ENCODE measurements around the gene RNF225. TPM values are rescaled to one million over a fixed set of nuclear protein-coding genes. Genes with fewer than 3 reads are reported as not detected.

Gene RNF225
- total RNA-seq, 2 donors from 2014 or later: 0.58 to 1.5 TPM

DNA sequence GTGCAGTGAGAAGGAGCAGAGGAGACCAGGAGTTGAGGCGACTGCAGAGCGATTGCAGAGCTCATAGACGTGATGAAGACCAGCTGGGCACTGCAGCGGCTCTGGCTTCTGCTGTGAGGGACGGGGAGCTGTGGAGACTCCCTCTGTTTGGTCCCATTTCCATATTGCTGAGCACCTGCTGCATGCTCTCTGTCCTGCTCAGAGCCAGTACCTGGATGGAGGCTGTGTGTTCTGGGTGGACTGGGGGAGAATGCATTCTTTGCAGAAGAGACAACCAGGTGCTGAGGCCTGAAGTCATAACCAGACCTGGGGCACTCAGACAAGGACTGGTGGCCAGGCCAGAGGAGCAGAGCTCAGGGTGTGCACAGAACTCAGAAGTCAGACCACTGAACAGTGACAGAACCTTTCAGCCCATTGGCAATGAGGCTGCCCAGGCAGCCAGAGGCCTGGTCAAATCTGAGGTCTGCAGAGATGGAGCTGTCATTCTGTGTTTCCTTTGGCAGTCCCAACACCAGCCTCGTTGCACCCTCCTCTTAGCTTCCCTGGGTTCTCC, 40.9 kb upstream of the RNF225 start:
- no peak for DNase-seq
- H3K4me1 Mint-ChIP-seq (ENCODE audit: low read depth): peaks cover 4% of the 10 kb centered on the region
- no peaks in the 10 kb centered on the region for H3K27me3 Mint-ChIP-seq (ENCODE audit: low read depth)
- H3K27ac Mint-ChIP-seq: no peak overlapping the region
- H3K4me3 Mint-ChIP-seq: no peak overlapping the region
- peaks cover 1 to 2% of the 10 kb centered on the region in 2 donors for H3K36me3 Mint-ChIP-seq (ENCODE audit: insufficient read depth in 2 of 2)
- ATAC-seq (replicated peaks in 1 of 2): no peak
- no peaks in the 10 kb centered on the region for H3K9me3 Mint-ChIP-seq

- DNase-seq: no peak
- H3K27me3 Mint-ChIP-seq (ENCODE audit: low read depth): no peaks in the 10 kb centered on the region
- no peak overlapping the region for H3K27ac Mint-ChIP-seq
- no peaks in the 10 kb centered on the region for H3K36me3 Mint-ChIP-seq (ENCODE audit: insufficient read depth in 2 of 2)
- no peaks in the 10 kb centered on the region for H3K4me1 Mint-ChIP-seq (ENCODE audit: low read depth)
- no peaks in the 10 kb centered on the region for H3K9me3 Mint-ChIP-seq
- no peak for ATAC-seq (replicated peaks in 1 of 2)
- H3K4me3 Mint-ChIP-seq: peak overlapping the region in 1 of 2 donors; percentile 37
Measured at GRCh38 chr19:58355215-58355796, 40.1 kb upstream of the RNF225 start.

DNA sequence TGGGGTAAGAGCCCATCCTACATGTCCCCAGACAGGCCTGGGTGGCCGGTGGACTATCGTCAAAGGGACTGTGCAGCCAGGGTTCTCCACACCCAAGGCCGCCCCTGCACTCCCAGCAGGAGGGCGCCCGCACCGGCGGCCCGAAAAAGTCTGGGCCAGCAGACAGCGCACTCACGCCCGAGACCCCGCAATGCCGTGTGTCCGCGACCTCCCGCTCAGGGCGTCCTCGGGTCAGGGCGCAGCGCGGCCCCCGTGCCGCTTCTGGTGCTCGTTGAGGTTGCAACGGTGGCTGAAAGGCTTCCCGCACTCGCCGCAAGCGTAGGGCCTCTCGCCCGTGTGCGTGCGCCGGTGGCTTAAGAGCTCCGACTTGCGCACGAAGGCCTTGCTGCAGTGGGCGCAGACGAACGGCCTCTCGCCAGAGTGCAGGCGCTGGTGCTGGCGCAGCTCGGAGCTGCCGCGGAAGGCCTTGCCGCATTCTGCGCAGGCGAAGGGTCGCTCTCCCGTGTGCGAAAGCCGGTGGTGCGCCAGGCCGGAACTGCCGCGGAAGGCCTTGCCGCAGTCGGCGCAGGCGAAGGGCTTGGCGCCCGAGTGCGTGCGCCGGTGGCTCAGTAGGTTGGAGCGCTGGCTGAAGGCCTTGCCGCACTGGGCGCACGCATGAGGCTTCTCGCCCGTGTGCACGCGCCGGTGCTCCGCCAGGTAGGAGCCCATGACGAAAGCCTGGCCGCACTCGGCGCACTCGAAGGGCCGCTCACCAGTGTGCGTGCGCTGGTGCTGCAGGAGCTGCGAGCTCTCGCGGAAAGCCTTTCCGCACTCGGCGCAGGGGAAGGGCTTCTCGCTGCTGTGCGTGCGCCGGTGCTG, 39.3 kb upstream of the RNF225 start:
- Mint-ChIP-seq H3K4me1 (ENCODE audit: low read depth) (peaks cover 3% of the 10 kb centered on the region), H3K36me3 (ENCODE audit: insufficient read depth in 2 of 2) (no peaks in the 10 kb centered on the region), H3K4me3 (peak overlapping the region; percentile 63 to 64), H3K27me3 (ENCODE audit: low read depth) (no peaks in the 10 kb centered on the region), H3K9me3 (no peaks in the 10 kb centered on the region), H3K27ac (no peak overlapping the region)
- ATAC-seq (replicated peaks in 1 of 2) (peak; percentile 63 to 71), DNase-seq (peak; percentile 38 to 42)

- Mint-ChIP-seq H3K27me3 (ENCODE audit: low read depth) (no peaks in the 10 kb centered on the region), H3K9me3 (no peaks in the 10 kb centered on the region)
- no peak for DNase-seq
Measured at GRCh38 chr19:58356766-58357480, 38.5 kb upstream of the RNF225 start.

GRCh38 chr19:58357481-58358145, 37.8 kb upstream of the RNF225 start:
- Mint-ChIP-seq H3K27ac (no peak overlapping the region), H3K4me1 (ENCODE audit: low read depth) (peaks cover 14% of the 10 kb centered on the region), H3K27me3 (ENCODE audit: low read depth) (no peaks in the 10 kb centered on the region), H3K36me3 (ENCODE audit: insufficient read depth in 2 of 2) (peaks cover 0 to 1% of the 10 kb centered on the region in 2 donors), H3K4me3 (peak overlapping the region in 1 of 2 donors; percentile 37), H3K9me3 (no peaks in the 10 kb centered on the region)
- ATAC-seq (replicated peaks in 1 of 2) (no peak), DNase-seq (no peak)

More at GRCh38 chr19:58356766-58357480, 38.5 kb upstream of the RNF225 start:
- Mint-ChIP-seq H3K4me3 (peak overlapping the region; percentile 63 to 64), H3K4me1 (ENCODE audit: low read depth) (peaks cover 11% of the 10 kb centered on the region), H3K27ac (no peak overlapping the region), H3K36me3 (ENCODE audit: insufficient read depth in 2 of 2) (no peaks in the 10 kb centered on the region)
- ATAC-seq (replicated peaks in 1 of 2): no peak

- Mint-ChIP-seq H3K4me3 (peak overlapping the region; percentile 92 to 99), H3K4me1 (ENCODE audit: low read depth) (peaks cover 19% of the 10 kb centered on the region), H3K27ac (peak overlapping the region; percentile 91), H3K9me3 (no peaks in the 10 kb centered on the region), H3K36me3 (ENCODE audit: insufficient read depth in 2 of 2) (peaks cover 0 to 1% of the 10 kb centered on the region in 2 donors), H3K27me3 (ENCODE audit: low read depth) (no peaks in the 10 kb centered on the region)
- DNase-seq: peak; percentile 65 to 73
- peak; percentile 26 to 41 for ATAC-seq (replicated peaks in 1 of 2)
Measured at GRCh38 chr19:58361900-58362271, 33.6 kb upstream of the RNF225 start.

DNA sequence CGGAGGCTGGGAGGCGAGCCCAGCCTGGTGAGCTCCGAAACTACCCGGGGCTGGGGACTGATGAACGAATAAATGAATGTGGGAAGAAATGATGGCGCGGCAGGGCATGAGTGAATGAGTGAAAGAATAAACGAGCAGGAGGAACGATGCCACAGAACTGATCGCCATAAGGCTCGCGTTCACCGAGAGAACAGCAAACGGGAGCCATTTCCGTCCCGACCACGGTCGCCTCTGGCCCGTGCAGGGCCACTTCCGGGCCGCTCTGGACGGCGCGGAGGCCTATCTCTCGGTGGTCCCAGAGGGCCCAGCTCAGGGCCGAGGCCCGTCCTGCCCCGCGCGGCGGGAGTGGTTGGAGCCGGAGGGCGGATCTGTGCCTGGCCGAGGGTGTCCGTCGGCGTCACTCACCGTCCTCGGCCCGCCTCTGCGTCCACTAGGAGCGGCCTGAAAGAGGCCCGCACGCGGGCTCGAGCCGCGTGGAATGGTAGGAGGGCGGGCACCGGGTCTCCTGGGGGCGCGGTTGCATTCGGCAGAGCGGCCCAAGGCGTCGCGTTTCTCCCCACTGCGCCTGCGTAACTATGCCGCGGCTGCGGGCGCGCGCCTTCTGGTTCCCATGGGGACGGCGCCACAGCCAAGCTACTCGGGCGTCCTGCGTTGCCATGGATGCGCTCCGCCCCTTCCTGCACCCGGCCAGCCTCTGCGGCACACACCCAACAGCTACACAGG, 33.0 kb upstream of the RNF225 start, which contains the start of gene ZNF497:
TSS of gene ZNF497 (minus strand) at position 480 of the 723 bp plus-strand sequence. CDS start 5,116 bp downstream, outside the sequence.
- DNase-seq (peak; percentile 97 to 98), ATAC-seq (replicated peaks in 1 of 2) (peak; percentile 92 to 94)
- H3K27me3 Mint-ChIP-seq (ENCODE audit: low read depth): no peaks in the 10 kb centered on the region
- peak within 1 kb of the TSS; percentile 97 for H3K27ac Mint-ChIP-seq
- H3K36me3 Mint-ChIP-seq (ENCODE audit: insufficient read depth in 2 of 2): peaks cover 0 to 1% of the 10 kb centered on the region in 2 donors
- H3K9me3 Mint-ChIP-seq: no peaks in the 10 kb centered on the region
- peaks cover 19% of the 10 kb centered on the region for H3K4me1 Mint-ChIP-seq (ENCODE audit: low read depth)
- H3K4me3 Mint-ChIP-seq: peak within 1 kb of the TSS; percentile 92 to 99

DNA sequence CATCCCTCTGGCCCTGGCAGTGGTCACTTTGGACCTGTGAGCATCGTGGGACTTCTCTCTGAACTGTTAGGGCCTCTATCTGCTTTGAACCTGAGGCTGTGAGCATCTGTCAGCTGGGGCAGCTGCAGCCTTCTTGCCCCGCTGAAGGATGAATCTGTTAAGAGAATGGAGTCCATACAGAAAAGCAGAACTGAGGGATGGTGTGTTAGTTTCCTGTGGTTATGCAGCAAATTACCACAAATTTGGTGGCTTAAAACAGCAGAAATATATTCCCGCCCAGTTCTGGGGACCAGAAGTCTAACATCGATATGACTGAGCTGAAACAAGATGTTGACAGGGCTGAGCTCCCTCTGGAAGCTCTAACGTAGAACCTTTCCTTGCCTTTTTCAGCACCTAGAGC, 31.3 kb upstream of the RNF225 start:
- no peak for DNase-seq
- H3K27ac Mint-ChIP-seq: no peak overlapping the region
- no peaks in the 10 kb centered on the region for H3K9me3 Mint-ChIP-seq
- H3K4me3 Mint-ChIP-seq: no peak overlapping the region
- H3K36me3 Mint-ChIP-seq (ENCODE audit: insufficient read depth in 2 of 2): peaks cover 0 to 1% of the 10 kb centered on the region in 2 donors
- H3K4me1 Mint-ChIP-seq (ENCODE audit: low read depth): peaks cover 19% of the 10 kb centered on the region
- ATAC-seq (replicated peaks in 1 of 2): no peak
- H3K27me3 Mint-ChIP-seq (ENCODE audit: low read depth): no peaks in the 10 kb centered on the region

- peaks cover 8% of the 10 kb centered on the region for H3K4me1 Mint-ChIP-seq (ENCODE audit: low read depth)
- no peak for DNase-seq
- no peaks in the 10 kb centered on the region for H3K27me3 Mint-ChIP-seq (ENCODE audit: low read depth)
- H3K4me3 Mint-ChIP-seq: no peak overlapping the region
- H3K36me3 Mint-ChIP-seq (ENCODE audit: insufficient read depth in 2 of 2): peaks cover 0 to 1% of the 10 kb centered on the region in 2 donors
- no peaks in the 10 kb centered on the region for H3K9me3 Mint-ChIP-seq
- no peak overlapping the region for H3K27ac Mint-ChIP-seq
- ATAC-seq (replicated peaks in 1 of 2): no peak
Measured at GRCh38 chr19:58366585-58367430, 28.6 kb upstream of the RNF225 start.

DNA sequence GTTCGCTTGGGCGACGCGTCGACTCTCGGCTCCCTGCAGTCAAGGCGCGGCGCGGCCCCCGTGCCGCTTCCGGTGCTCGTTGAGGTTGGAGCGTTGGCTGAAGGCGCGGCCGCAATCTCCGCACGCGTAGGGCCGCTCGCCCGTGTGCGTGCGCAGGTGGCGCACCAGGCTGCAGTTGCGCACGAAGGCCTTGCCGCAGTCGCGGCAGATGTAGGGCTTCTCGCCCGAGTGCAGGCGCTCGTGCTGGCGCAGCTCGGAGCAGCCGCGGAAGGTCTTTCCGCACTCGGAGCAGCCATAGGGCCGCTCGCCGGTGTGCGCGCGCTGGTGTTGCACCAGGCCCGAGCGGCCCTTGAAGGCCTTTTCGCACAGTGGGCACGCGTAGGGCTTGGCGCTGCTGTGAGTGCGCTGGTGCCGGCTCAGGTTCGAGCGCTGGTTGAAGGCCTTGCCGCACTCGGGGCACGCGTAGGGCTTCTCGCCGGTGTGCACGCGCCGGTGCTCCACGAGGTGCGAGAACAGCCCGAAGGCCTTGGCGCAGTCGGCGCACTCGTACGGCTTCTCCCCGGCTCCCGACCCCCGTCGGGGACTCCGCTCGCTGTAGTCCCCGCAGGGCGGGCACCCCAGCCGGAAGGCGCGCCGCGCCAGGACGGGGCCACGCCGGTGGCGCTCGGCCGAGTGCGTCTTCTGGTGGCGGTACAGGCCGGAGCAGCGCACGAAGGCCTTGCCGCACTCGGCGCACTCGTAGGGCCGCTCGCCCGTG, 27.6 kb upstream of the RNF225 start:
- no peak for ATAC-seq (replicated peaks in 1 of 2)
- Mint-ChIP-seq H3K4me1 (ENCODE audit: low read depth) (peaks cover 2% of the 10 kb centered on the region), H3K27me3 (ENCODE audit: low read depth) (no peaks in the 10 kb centered on the region), H3K36me3 (ENCODE audit: insufficient read depth in 2 of 2) (no peaks in the 10 kb centered on the region), H3K4me3 (no peak overlapping the region), H3K9me3 (no peaks in the 10 kb centered on the region), H3K27ac (no peak overlapping the region)
- no peak for DNase-seq
